ENCODE measurements around the gene DGKG.

DNA sequence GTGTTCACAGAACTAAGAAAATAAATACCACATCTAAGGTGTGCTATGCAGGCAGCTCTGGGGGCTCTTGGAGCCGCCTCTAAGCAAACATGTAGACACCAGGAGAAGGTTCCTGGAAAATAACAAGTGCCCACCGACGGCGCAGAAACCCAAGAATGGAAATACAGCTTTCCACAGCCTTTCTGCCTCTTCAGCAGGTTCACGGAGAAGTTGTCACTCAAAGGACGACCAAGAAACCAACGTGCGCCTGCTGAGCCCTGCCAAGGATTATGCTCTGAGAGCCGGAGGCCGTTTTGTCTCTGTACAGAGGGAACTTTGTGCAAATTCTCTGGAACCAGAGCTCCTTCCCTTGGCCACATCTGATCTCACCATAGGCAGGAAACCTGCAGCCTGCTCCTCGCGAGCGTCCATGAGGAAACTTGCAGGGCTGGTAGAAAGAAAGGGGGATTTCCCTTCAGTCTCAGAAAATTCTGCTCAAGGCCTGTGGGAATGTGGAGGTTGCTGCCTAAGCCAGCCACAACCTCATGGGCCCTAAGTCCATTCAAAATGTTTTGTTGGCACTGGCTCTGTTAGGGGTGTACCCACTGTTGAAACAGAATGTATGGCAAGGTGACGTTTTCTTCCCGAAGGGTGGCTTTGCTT, 212.6 kb downstream of the DGKG start:
- no peak for TF ChIP-seq CHD4 (IDR thresholded peaks at IDR 0.05)
- no peak for TF ChIP-seq CTCF (IDR thresholded peaks at IDR 0.05 in 2 of 3, conservative IDR thresholded peaks at IDR 0.05 in 1 of 3; ENCODE audit: control insufficient read depth in 2 of 3, extremely low read depth in 1 of 3, insufficient read depth in 1 of 3, low read depth in 3 of 3, low read length in 3 of 3)
- no peak for TF ChIP-seq POLR2AphosphoS2 (IDR thresholded peaks at IDR 0.05; ENCODE audit: low read depth, low read length)
- no peak for TF ChIP-seq MLLT1 (IDR thresholded peaks at IDR 0.05)
